GM18868 (cell line): Measurements from ENCODE around the gene ZNF691.

Experiments used
- ATAC-seq: cut with Tn5 transposase; IDR thresholded peaks from one replicate; pipeline ENCODE4 v1.9.1; 2021; ENCODE audit warnings: mild to moderate bottlenecking, moderate library complexity; ENCODE audit not compliant: unreplicated experiment

The ZNF691 gene

GRCh38 chr1:42831273-42831672 lies 15.1 kb upstream of the ZNF691 start:
- ATAC-seq = no peak

- ATAC-seq = no peak
These were observed 13.7 kb upstream of the ZNF691 start for GRCh38 chr1:42832641-42833240.

- no peak for ATAC-seq
These were observed 12.4 kb upstream of the ZNF691 start for GRCh38 chr1:42833981-42834380.

DNA sequence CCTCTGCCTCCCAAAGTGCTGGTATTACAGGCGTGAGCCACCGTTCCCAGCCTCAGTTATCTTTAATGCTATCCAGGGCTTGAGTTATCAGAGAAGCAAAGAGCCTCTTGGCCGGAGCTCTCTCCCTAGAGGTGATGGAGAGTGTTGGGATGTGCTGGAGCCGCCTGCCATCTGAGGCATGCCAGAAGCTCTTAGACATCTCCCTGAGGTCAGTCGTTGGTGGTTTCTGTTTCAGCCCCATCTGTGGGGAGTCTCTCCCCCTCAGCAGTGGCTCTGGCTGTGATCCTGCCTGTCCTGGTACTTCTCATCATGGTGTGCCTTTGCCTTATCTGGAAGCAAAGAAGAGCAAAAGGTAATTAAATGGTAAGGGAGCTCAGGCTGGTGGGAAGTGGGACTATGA lies 11.6 kb upstream of the ZNF691 start:
- ATAC-seq = no peak

DNA sequence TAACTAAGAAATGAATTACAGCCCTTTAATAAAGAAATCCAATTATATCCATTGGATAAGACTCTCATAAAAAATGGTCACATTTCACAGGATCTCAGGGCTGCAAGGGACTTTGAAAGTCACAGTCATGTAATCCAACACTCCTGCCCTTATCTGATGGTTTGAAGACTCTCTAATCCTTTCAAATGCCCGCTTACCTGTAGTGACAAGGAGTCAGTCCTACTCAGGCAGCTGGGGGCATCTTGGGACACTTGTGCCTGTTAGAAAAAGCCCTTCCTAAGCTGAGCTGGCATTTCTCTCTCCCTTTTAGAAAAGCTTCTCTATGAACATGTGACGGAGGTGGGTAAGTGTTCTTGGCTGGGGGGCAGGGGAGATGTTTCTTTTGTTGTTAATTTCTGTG lies 11.0 kb upstream of the ZNF691 start:
- no peak for ATAC-seq

- ATAC-seq = no peak
These were observed 8.7 kb upstream of the ZNF691 start for GRCh38 chr1:42837709-42838108.

DNA sequence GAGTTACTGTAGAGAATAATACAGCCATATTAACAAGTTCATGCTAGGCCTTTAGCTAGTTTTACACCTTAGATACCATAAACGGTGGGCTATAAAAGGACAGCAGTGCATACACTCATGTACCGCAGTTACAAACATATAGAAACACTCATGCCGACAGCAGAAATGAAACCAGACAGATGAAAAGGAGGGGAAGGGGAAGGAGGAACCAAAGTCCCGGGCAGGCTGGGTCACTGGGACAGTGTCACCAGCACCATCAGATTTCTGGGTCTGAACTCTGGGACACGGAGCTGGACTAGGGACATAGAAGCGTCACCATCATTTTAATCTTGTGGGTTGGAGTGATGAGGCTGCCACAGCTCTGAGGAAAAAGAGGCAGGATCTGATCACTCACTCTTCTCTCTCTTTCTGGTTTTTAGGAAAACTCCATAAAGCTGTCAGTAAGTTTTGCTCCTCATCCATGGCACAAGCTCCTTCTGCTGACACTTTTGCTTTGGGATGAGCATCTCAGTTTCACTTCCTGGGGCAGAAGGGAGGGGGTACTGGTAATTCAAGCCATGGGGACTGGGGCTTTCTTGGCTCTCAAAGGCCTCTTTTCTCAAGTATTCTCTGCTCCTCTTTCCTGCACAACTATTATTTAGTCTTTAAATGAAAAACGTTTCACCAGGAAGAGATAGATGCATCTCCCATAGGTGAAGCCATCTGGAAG lies 7.8 kb upstream of the ZNF691 start:
- no peak for ATAC-seq

DNA sequence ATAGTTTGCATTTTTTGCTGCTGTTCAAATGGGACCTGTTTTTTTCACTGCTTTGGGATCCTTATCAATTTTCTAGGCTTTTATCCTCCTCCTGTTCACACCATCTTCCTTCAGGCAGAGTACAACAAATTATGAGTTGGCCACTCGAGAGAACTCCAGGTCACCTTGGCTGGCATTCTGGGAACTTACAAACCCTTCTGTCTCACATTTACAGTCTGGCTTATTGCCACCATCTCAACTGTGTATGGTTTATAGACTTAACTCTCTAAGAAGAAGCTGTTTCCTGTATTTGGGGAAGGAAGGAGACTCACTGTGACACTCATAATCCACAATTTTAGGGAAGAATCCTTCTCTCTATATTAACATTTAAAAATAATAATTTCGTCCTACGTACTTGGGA lies 5.4 kb upstream of the ZNF691 start:
- no peak for ATAC-seq

GRCh38 chr1:42841440-42842147 lies 4.8 kb upstream of the ZNF691 start:
- ATAC-seq = no peak

GRCh38 chr1:42844592-42845140 lies 1.7 kb upstream of the ZNF691 start:
- ATAC-seq = no peak

- ATAC-seq = no peak
These were observed 1.2 kb upstream of the ZNF691 start for GRCh38 chr1:42845193-42845592.

- ATAC-seq = peak; percentile 11
These were observed 552 bp upstream of the ZNF691 start for GRCh38 chr1:42845866-42846256.

GRCh38 chr1:42847111-42847595 lies 740 bp downstream of the ZNF691 start:
- ATAC-seq = no peak

DNA sequence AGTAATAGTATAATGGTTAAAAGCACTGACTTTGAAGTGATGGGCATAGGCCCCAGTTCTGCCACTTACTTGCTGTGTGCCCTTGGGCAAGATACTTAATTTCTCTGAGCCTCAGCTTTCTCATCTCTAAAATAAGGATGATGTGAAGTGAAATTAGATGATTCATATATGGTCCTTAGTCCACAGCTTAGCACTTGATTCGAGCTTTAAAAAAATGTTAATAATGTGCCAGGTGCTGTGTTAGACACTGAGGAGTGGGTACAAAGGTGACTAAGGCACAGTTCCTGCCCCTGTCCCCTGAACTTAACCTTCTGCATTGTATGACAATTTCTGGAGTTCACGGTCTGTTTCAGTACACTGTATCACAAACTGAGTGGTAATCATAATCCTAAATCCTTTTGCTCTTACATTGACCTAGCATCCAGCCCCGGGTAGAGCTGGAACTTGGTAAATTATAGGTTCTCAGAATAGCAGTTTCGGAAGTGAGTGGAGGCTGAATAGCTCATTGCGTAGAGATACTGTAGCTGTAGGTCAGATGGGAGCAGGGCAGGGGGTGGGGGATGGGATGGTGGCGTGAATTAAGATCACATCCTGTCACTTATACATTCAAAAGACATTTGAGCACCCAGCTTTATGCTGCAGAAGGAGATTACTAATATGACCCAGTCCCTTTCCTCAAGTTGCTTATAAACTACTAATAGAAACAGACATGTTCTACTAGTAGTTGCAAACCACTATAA lies 1.5 kb downstream of the ZNF691 start:
- ATAC-seq = no peak

- ATAC-seq = no peak
These were observed 2.6 kb downstream of the ZNF691 start for GRCh38 chr1:42848823-42849537.

GRCh38 chr1:42849944-42850343 lies 3.5 kb downstream of the ZNF691 start:
- ATAC-seq = no peak

- no peak for ATAC-seq
These were observed 5.0 kb downstream of the ZNF691 start for GRCh38 chr1:42851420-42851819.

DNA sequence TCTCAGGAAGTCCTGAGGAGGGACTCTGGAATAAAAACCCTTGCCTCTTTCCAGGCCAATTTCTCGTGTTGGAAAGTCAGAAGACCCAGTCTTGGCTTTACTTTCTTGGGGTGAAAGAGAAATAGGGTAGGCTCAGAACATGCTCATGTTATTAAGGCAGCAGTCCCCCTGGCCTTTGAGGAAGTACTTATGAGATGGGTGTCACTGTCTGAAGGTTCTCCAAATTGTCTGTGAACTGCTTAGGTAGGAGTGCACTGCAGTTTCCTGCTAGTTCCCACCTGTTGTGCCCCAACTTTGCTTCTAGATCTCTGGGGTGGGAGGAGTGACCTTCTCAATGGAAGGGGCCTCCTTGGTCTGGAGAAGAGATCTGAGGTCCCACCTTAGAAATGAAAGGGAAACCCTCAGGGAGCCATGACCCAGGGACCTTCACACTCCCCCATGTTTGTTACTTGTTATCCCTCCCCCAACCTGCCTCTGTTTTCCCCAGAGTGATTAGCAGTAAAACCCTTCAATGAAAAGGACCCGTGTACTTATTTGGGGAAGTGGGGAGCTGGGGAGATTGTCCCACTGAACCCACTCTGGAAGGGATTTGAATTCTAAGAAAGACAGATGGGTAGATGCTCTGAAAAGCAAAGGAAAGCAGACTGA lies 5.7 kb downstream of the ZNF691 start:
- no peak for ATAC-seq

DNA sequence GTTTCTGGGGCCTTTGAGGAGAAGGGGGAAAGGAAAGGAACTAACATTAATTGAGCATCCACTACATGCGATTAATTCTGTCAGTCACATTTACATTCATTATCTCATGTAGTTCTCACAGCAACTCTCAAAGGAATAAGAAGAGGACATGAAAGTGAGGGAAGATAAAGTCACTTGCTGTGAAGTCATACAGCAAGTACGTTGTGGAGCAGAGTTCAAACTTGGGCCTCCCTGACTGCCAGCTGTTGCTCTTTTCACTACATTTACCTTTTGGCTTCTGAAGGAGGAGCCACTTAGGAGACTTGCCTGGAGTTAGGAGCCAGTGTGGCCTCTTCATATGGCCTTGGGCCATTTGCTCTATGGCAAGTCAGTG lies 6.2 kb downstream of the ZNF691 start:
- no peak for ATAC-seq
